Transverse colon (tissue), 4 donors: ENCODE results near the gene MYADM. TPM values are rescaled to one million over a fixed set of nuclear protein-coding genes. Genes with fewer than 3 reads are reported as not detected.

Experiments used
- DNase-seq: peaks from one replicate; pipeline ENCODE4 v3.0.0-alpha.2; 2019
- H3K27ac ChIP-seq, 4 donors: fragments of 200-600 bp; sonication (generic); 2 replicates each; pipeline ENCODE4 v1.5.1; 2016 to 2018; ENCODE audit warnings: inconsistent platforms in 4 of 4
- H3K27me3 ChIP-seq: fragments of 200-600 bp; sonication (generic); 2 replicates; pipeline ENCODE4 v1.5.1; 2017; ENCODE audit warnings: inconsistent platforms
- H3K36me3 ChIP-seq, 4 donors: fragments of 200-600 bp; sonication (generic); 2 replicates each; pipeline ENCODE4 v1.5.1; 2017 to 2019; ENCODE audit warnings: inconsistent platforms in 4 of 4
- H3K4me1 ChIP-seq, 4 donors: fragments of 200-600 bp; sonication (generic); 2 replicates each; pipeline ENCODE4 v1.5.1; 2017 to 2020; ENCODE audit warnings: inconsistent platforms in 4 of 4
- H3K4me3 ChIP-seq, 4 donors: fragments of 200-600 bp; sonication (generic); 1 replicate in 1 of 4; 2 replicates in 3 of 4; pipeline versions ENCODE4 v1.5.1 to v1.6.1; 2017 to 2019; ENCODE audit warnings: inconsistent platforms in 4 of 4
- H3K9me3 ChIP-seq, 2 donors: fragments of 200-600 bp; sonication (generic); 2 replicates each; pipeline ENCODE4 v1.5.1; 2017 to 2019; ENCODE audit warnings: inconsistent platforms in 2 of 2
- CTCF ChIP-seq, 5 experiments: fragments of 200-600 bp in 3 of 5; fragments of 450-650 bp in 2 of 5; sonication (generic) in 3 of 5; IDR thresholded peaks; 1 replicate in 2 of 5; 2 replicates in 3 of 5; pipeline ENCODE4 v1.5.1; 2016 to 2017; ENCODE audit warnings: antibody characterized with exemption in 5 of 5, inconsistent platforms in 3 of 5, mild to moderate bottlenecking in 2 of 5, moderate library complexity in 1 of 5
- EP300 ChIP-seq: sonication (generic); formaldehyde crosslinking; IDR thresholded peaks from one replicate; pipeline ENCODE4 v1.6.1; 2017; ENCODE audit warnings: antibody characterized with exemption, low read depth
- POLR2A ChIP-seq: fragments of 450-650 bp; IDR thresholded peaks from one replicate; pipeline ENCODE4 v1.6.1; 2016; ENCODE audit warnings: antibody characterized with exemption, mild to moderate bottlenecking, moderate library complexity
- POLR2AphosphoS5 ChIP-seq, 3 donors: sonication (generic); formaldehyde crosslinking; IDR thresholded peaks; one replicate each; pipeline ENCODE4 v1.6.1; 2016; ENCODE audit warnings: antibody characterized with exemption in 3 of 3
- WGBS, 2 donors: methylation state at CpG; one replicate each; pipeline ENCODE4 v1.1.5; 2018; ENCODE audit warnings: low coverage in 1 of 2; 5-methylcytosine and 5-hydroxymethylcytosine counted together
- in situ Hi-C, 4 donors: fragments of 200-750 bp; cut with MboI; loops; one replicate each; pipeline versions ENCODE4 v1.15.0 to v1.15.1; 2017; ENCODE audit warnings: low sequenced_read_pairs in 3 of 4, low pct_ligation_motif_present in 1 of 4, low pct_unique_long_range_greater_than_20kb in 1 of 4
- intact Hi-C: fragments of 100-400 bp; cut with DNase I; formaldehyde crosslinking; loops from one replicate; pipeline ENCODE4 v1.15.1; 2023; ENCODE audit warnings: low total_unique reads
- total RNA-seq, 4 donors: library from RNA; depleted of rRNA; stranded (reverse); fragments of >200 nt; gene quantifications; one replicate each; pipeline ENCODE4 v1.1.0, GENCODE V29; 2016

MYADM gene
- total RNA-seq, 4 donors from 2014 or later, result 33.3 to 222 (median 79.1) TPM

- DNase-seq, result no peak
- Histone ChIP-seq H3K4me3 (no peak overlapping the region), H3K9me3 (no peaks in the 10 kb centered on the region), H3K27me3 (peaks cover 25% of the 10 kb centered on the region), H3K4me1 (no peaks in the 10 kb centered on the region), H3K36me3 (no peaks in the 10 kb centered on the region), H3K27ac (no peak overlapping the region)
- 60 to 64% methylated on average over 5 to 6 of the region's 6 CpGs for WGBS, 2 donors
- no peak for TF ChIP-seq CTCF (IDR thresholded peaks at IDR 0.05)
- no peak for TF ChIP-seq EP300
- TF ChIP-seq POLR2AphosphoS5 (IDR thresholded peaks at IDR 0.05), result no peak
- TF ChIP-seq POLR2A, result no peak
- in situ Hi-C loops (no loop called here), intact Hi-C loops (no loop called here)
Measured at GRCh38 chr19:53916004-53916403, 48.3 kb downstream of the MYADM start.

- Histone ChIP-seq H3K27me3 (peaks cover 11% of the 10 kb centered on the region), H3K4me1 (no peaks in the 10 kb centered on the region), H3K36me3 (no peaks in the 10 kb centered on the region), H3K9me3 (no peaks in the 10 kb centered on the region), H3K4me3 (no peak overlapping the region), H3K27ac (no peak overlapping the region)
- in situ Hi-C loops (no loop called here), intact Hi-C loops (no loop called here)
- no peak for DNase-seq
- WGBS, 2 donors, result 86 to 89% methylated on average over 7 of the region's 7 CpGs
- TF ChIP-seq POLR2A (no peak), POLR2AphosphoS5 (IDR thresholded peaks at IDR 0.05) (no peak), CTCF (IDR thresholded peaks at IDR 0.05) (no peak), EP300 (no peak)
Measured at GRCh38 chr19:53917356-53917755, 49.7 kb downstream of the MYADM start.

Other genes starting within 250 kb of the MYADM start
- gene DPRX, start 235.9 kb upstream of the MYADM start, total RNA-seq, result not detected
- gene NLRP12, start 43.6 kb upstream of the MYADM start, total RNA-seq, result under 1 TPM in 1 of 4 donors, not detected in 3; 0.16 TPM
- under 1 TPM in 1 of 4 donors, not detected in 3; 0.32 TPM for gene PRKCG, start 14.3 kb downstream of the MYADM start, total RNA-seq
- not detected for gene CACNG7, start 41.4 kb downstream of the MYADM start, total RNA-seq
- not detected for gene CACNG8, start 95.1 kb downstream of the MYADM start, total RNA-seq
- gene CACNG6, start 123.8 kb downstream of the MYADM start, total RNA-seq, result not detected
- not detected for gene VSTM1, start 196.0 kb downstream of the MYADM start, total RNA-seq
- gene TARM1, start 213.5 kb downstream of the MYADM start, total RNA-seq, result not detected
- gene OSCAR, start 232.9 kb downstream of the MYADM start, total RNA-seq, result 1 to 10 TPM in 1 of 4 donors, under 1 TPM in 2, not detected in 1; 0.27 to 3.2 (median 0.75) TPM
- 100 to 1,000 TPM in 2 of 4 donors, 10 to 100 TPM in 2; 25.4 to 316 (median 97.3) TPM for gene NDUFA3, start 235.0 kb downstream of the MYADM start, total RNA-seq
- gene TFPT, start 247.8 kb downstream of the MYADM start, total RNA-seq, result 10 to 100 TPM in 3 of 4 donors, 1 to 10 TPM in 1; 9.8 to 25.8 (median 14.0) TPM
- 10 to 100 TPM; 24.7 to 50.5 (median 34.9) TPM for gene PRPF31, start 247.9 kb downstream of the MYADM start, total RNA-seq